LNCaP clone FGC (cell line): ENCODE results near the gene CTNNBL1.

Source experiments
- DNase-seq: peaks from one replicate; pipeline ENCODE4 v3.0.0-alpha.2; 2011; ENCODE audit warnings: low read depth
- H3K4me3 ChIP-seq: 2 replicates; pipeline ENCODE4 v1.5.1; 2011; ENCODE audit warnings: mild to moderate bottlenecking, low read depth, low read length, control low read depth
- CTCF ChIP-seq: IDR thresholded peaks from 2 replicates; pipeline ENCODE4 v1.5.1; 2012; ENCODE audit warnings: mild to moderate bottlenecking; ENCODE audit not compliant: control insufficient read depth, insufficient read depth; ENCODE audit errors: extremely low read depth

Gene CTNNBL1

GRCh38 chr20:37773291-37773826 is 79.5 kb downstream of the CTNNBL1 start:
- TF ChIP-seq CTCF: no peak
- DNase-seq: no peak
- no peak overlapping the region for H3K4me3 ChIP-seq

GRCh38 chr20:37774156-37774555 is 80.3 kb downstream of the CTNNBL1 start:
- no peak overlapping the region for H3K4me3 ChIP-seq
- no peak for TF ChIP-seq CTCF
- no peak for DNase-seq

GRCh38 chr20:37775200-37775599 is 81.4 kb downstream of the CTNNBL1 start:
- no peak overlapping the region for H3K4me3 ChIP-seq
- TF ChIP-seq CTCF: no peak
- no peak for DNase-seq

GRCh38 chr20:37776049-37776448 is 82.2 kb downstream of the CTNNBL1 start:
- no peak for TF ChIP-seq CTCF
- no peak overlapping the region for H3K4me3 ChIP-seq
- DNase-seq: no peak

- TF ChIP-seq CTCF: no peak
- DNase-seq: no peak
Measured at GRCh38 chr20:37776526-37776925, 82.7 kb downstream of the CTNNBL1 start.

GRCh38 chr20:37777012-37777950 is 83.5 kb downstream of the CTNNBL1 start:
- TF ChIP-seq CTCF: no peak
- no peak overlapping the region for H3K4me3 ChIP-seq
- no peak for DNase-seq

More at GRCh38 chr20:37776526-37776925, 82.7 kb downstream of the CTNNBL1 start:
- H3K4me3 ChIP-seq: no peak overlapping the region
